Activated CD8-positive, alpha-beta memory T cell treated with anti-CD3 and anti-CD28 coated beads for 4 hours (primary cell): ENCODE measurements around the gene ATN1.
A peak's percentile ranks its signal among the peaks of the same experiment; 100 is the strongest.
"Not testable (repeated sequence)": the region's sequence is repeated elsewhere in the genome, so short reads cannot be mapped to it uniquely, and the experiment has no call there.

ENCODE experiments used
- DNase-seq, 2 donors: peaks; one replicate each; pipeline ENCODE4 v3.0.0-alpha.2; 2020; ENCODE audit warnings: low read depth in 2 of 2

ATN1 gene

DNA sequence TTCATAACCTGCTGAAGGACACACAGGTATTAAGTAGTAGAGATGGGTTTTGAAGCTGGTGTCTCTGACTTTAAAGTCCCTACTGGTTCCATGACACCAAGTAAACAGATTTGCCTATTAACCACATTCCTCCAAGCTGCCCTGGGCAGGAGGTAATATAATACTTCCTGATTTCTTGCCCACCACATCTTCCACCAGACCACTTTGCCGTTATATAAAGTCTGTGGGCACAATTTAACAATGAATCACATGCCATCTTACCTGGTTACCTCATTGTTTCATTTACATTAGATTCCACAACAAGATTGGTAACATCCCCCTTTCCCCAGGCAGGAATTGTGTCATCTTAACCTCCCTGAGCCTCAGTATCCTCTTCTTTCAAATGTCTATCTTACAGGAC, 24.0 kb upstream of the ATN1 start:
- no peak for DNase-seq

DNA sequence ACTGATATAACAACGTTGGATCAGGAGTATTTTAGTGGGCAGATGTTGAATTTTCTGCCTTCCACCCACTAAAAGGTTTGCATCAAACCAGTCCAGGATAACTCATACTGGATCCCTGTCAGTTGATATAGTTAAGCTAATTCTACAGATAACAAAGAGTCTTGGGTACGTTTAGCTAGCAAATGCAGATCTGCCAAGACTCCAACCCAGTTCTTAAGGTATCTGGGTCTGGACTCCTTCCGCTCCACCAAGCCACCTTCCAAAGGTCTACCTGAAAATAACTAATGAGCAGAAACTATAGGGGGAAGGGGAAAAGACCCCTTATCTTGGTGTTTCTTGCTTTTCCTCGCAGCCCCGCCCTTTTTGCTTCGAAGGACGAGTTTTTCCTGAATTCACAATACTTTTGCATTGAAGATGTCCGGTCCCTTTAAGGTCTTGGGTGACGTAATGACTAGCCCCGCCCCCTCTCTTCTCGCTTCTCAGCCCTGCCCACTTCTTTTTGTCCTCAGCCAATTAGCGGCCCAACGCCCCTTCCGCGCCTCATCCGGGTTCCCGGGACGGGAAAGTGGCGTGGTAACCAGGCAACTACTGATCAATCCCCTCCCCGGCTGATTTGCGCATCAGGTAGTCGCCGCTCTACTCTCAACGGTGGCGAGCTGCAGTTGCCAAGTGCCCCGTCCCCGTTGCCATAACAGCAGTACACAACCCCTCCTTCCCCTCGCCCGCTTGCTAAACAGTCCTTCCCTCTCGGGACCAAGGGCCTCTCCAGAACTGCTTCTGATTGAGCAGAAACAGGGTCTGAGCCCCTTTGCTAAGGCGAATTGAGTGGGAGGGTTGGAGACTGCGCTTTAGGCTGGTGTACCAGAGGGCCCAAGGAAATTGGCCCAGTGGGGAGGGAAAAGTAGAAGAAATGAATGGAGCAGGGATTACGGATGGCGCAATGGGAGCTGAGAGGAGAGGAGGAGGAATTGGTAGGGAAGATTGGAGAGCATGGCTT, 23.2 kb upstream of the ATN1 start, which contains the start of gene LRRC23:
Gene LRRC23 (plus strand): TSS at position 543 of the 997 bp plus-strand sequence. CDS start 812 bp downstream, outside the sequence.
- DNase-seq = peak; percentile 94 to 95

DNA sequence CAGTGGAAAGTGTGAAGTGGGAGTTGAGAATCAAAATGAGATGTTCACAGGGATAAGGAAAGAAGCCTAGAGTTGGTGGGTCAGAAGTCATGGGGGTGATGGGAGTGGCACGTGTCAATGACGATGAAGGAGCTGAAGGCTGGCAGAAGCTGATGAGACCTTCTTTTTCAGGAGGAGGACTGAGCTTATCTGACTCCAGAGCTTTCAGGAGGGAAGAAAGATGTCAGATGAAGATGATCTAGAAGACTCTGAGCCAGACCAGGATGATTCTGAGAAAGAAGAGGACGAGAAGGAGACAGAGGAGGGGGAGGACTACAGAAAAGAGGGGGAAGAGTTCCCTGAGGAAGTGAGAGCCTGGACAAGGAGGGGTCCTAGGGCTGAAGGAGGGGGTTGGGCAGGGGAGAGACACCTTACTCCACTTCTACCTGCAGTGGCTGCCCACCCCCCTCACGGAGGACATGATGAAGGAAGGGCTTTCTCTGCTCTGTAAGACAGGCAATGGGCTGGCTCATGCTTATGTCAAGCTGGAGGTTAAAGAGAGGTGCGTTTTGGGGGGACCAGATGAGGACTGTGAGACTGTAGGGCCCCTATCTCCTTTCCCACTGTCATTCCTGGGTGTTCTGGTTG, 22.2 kb upstream of the ATN1 start:
- no peak for DNase-seq

DNA sequence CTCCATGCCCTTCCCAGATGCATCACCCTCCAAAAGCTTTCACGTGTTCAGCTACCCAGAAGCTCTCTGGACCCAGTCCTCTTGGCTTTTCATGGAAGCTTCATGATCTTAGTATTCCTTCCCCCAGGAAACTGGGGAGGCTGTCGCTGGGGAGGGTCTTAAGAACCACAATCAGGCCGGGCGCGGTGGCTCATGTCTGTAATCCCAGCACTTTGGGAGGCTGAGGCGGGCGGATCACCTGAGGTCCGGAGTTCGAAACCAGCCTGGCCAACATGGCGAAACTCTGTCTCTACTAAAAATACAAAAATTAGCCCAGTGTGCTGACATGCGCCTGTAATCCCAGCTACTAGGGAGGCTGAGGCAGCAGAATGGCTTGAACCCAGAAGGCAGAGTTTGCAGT, 19.6 kb upstream of the ATN1 start:
- DNase-seq = not testable (repeated sequence)

DNA sequence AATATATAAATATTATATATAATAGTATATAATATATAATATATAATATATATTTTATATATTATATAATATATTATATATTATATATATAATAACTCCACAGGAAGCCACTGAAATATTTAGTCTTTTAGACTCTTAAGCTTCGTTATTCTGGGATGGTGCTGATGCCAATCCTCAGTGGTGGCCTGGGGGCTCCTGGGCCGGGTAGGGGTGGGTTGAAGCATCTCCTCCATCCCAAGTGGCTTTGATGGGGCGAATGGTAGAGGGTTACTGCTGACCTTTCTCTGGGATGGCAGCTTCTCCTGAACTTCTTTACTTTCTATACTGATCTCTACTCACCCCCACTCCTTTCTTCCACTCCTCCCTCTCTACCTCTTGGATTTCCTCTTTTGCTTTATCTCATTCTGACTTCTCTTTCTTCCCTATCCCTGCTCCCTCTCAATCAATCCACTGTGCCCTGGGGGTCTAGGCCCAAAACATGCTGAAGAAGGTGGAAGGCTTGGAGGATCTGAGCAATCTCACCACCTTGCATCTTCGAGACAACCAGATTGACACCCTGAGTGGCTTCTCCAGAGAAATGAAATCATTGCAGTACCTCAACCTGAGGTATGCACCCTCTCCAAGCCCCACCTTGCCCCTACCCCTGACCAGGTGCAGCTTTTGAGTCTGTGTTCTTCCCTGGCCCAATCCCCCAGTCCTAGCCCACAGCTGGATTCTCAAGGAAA, 18.2 kb upstream of the ATN1 start:
- DNase-seq = no peak

DNA sequence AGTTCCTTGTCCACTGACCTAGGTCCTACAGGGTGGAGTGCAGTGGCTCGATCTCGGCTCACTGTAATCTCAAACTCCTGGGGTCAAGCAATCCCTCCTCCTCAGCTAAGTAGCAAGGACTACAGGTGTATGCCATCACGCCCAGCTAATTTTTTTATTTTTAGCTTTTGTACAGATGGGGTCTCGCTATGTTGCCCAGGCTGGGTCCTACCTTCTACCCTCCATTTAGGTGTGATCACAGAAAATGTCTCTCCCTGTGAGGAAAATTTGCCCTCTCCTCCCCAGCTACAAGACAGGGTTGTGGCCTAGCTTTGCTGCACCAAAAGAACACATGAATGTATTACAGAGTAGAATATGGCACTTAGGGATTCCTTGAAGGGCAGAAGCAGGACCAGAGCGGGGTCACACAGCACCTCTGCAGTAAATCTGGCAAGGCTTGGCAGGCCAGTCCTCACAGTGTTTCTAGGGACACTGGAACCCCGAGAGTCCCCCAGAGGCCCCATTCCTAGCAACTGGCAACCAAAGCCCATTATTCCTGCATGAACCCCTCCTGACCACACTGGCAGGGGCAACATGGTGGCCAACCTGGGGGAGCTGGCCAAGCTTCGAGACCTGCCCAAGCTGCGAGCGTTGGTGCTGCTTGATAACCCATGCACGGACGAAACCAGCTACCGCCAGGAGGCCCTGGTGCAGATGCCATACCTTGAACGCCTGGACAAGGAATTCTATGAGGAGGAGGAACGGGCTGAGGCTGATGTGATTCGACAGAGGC, 15.4 kb upstream of the ATN1 start:
- no peak for DNase-seq

DNA sequence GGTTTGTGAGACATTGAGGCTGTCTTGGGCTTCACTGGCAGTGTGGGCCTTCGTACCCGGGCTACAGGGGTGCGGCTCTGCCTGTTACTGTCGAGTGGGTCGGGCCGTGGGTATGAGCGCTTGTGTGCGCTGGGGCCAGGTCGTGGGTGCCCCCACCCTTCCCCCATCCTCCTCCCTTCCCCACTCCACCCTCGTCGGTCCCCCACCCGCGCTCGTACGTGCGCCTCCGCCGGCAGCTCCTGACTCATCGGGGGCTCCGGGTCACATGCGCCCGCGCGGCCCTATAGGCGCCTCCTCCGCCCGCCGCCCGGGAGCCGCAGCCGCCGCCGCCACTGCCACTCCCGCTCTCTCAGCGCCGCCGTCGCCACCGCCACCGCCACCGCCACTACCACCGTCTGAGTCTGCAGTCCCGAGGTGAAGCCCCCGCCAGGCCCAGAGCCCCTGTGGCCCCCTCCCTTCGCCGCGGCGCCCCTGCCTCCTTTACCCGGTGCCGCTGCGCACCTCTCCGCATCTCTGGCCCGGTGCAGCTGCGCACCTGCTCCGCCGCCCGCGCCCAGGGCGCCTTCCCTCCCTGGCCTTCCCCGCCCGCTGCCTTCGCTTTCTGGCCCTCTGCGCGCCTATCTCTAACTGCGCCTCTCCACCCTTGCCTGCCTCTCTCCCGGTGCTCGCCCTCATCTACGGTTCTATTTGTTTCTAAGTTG, 13.4 kb upstream of the ATN1 start, which contains the start of gene ENO2:
Gene ENO2 (plus strand): TSS at position 335 of the 701 bp plus-strand sequence. CDS start 1,253 bp downstream, outside the sequence.
- peak; percentile 66 to 73 for DNase-seq

DNA sequence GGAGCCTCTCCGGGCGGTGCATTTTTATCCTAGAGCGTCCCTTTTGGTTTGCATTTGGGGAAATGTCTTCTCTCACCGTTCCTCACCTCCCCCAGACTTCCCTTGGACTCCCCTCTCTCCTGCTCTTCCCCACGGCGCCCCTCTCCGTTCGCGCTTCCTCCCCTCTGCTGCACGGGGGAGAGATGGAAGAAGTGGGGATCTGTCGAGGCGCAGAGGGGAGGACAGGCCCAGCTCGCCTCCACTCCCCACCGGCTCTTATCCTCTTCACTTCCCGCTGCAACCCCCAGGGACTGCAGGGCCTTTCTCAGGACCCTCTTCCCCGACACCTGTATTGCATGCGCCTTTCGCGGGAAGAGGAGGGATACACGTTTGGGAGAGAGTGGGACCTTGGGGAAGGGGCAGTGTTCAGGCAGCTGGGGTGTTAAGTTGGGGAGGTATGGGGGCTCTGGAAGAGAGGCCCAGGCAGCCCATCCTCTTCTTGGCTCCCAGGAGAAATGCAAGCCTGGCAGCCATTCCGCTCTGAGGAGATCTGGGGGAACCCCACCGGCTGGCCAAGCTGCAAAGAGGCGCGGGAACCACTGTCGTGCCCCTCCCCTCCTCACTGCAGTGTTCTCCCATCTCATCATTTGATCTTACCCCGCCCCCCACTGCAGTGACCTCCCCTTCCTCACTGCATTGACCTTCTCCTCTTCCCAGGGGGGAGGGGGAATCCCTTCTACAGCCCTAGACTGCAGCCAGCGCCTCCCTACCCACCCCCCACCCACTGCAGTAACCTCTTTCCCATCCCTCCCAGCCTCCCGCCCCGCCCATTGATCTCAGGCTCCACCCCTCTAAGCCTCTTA, 12.6 kb upstream of the ATN1 start:
- DNase-seq = no peak

DNA sequence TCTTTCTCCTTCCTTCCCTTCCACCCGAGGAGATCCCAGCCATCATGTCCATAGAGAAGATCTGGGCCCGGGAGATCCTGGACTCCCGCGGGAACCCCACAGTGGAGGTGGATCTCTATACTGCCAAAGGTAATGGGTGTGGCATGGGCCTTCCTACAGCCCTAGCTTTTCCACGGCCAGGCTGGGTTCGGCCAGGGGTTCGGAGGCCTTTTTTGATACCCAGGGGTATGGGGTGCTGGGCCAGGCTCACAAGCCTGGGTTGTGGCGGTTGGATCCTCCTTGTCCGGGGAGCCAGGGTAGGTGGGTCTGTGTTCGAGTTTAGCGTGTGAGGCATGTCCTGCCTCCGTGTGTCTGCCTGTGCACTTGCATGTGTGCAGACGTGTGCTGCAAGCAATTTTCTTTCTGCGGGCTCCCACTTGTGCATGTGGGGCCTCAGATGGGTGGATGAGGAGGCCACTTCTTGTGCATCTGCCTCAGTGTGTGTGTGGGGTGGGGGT, 11.9 kb upstream of the ATN1 start:
- no peak for DNase-seq

DNA sequence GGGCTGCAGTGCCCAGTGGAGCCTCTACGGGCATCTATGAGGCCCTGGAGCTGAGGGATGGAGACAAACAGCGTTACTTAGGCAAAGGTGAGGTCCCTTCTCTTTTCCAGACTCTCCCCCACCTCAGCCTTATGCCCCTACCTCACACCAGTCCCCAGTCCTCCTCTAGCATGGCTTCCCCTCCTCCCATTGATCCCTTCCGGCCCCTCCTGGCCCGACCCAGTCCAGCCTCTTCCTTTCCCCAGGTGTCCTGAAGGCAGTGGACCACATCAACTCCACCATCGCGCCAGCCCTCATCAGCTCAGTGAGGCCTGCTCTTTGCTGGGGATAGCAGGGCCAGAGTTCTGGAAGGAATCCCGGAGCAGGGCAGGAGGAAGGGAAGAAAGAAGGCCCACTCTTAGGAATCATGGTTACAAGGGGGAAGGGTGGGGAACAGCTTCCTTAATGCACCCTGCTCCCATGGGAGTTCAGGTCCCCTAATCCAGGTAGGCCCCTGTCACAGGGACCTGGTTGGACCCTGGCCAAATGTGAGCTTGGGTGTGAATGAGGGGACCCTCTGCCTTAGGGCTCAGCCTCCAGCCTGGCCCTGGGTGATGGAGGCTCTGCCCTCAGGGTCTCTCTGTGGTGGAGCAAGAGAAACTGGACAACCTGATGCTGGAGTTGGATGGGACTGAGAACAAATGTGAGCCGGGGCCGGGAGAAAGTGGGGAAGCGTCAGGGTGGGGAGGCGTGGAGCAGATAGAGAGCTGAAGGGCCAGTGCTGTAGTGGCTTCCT, 11.1 kb upstream of the ATN1 start:
- DNase-seq = no peak

DNA sequence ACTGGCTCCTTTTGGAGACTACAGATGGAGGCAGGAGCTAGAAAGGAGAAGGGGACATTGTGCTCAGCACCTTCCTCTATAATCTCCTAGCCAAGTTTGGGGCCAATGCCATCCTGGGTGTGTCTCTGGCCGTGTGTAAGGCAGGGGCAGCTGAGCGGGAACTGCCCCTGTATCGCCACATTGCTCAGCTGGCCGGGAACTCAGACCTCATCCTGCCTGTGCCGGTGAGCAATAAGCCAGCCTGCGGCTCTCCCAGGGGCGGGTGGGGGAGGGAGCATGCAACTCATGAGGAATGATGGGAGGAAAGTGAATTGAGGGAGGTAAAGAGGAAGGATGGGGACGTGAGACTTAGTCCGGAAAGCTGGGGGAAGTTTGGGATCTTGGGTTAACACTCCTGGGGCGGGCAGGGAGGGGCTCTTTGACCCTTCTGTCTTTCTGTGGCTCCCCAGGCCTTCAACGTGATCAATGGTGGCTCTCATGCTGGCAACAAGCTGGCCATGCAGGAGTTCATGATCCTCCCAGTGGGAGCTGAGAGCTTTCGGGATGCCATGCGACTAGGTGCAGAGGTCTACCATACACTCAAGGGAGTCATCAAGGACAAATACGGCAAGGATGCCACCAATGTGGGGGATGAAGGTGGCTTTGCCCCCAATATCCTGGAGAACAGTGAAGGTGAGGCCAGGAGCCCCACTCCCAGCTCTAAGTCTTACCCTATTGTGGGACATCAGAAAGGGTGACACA, 10.1 kb upstream of the ATN1 start:
- DNase-seq = no peak

DNA sequence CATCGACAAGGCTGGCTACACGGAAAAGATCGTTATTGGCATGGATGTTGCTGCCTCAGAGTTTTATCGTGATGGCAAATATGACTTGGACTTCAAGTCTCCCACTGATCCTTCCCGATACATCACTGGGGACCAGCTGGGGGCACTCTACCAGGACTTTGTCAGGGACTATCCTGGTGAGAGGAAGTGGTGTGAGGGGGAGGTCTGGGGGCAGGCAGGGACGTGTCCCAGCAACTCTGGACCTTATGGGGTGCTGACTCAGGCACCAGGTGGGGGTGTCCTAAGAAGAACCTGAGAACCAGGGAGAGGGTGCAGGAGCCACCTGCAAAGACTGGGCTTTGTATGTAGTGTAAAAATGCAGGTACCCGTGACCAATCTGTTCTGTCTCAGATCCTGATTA, 8.2 kb upstream of the ATN1 start:
- no peak for DNase-seq

DNA sequence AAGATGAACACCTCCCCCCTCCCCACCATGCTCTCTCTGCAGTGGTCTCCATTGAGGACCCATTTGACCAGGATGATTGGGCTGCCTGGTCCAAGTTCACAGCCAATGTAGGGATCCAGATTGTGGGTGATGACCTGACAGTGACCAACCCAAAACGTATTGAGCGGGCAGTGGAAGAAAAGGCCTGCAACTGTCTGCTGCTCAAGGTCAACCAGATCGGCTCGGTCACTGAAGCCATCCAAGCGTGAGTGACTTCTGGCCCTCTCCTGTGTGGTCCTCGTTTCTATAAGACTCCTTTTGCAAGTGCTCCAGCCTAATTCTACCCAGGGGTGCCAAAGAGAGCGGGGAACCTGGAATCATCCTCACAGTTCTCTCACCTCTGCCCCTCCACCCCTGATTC, 6.2 kb upstream of the ATN1 start:
- DNase-seq = no peak

DNA sequence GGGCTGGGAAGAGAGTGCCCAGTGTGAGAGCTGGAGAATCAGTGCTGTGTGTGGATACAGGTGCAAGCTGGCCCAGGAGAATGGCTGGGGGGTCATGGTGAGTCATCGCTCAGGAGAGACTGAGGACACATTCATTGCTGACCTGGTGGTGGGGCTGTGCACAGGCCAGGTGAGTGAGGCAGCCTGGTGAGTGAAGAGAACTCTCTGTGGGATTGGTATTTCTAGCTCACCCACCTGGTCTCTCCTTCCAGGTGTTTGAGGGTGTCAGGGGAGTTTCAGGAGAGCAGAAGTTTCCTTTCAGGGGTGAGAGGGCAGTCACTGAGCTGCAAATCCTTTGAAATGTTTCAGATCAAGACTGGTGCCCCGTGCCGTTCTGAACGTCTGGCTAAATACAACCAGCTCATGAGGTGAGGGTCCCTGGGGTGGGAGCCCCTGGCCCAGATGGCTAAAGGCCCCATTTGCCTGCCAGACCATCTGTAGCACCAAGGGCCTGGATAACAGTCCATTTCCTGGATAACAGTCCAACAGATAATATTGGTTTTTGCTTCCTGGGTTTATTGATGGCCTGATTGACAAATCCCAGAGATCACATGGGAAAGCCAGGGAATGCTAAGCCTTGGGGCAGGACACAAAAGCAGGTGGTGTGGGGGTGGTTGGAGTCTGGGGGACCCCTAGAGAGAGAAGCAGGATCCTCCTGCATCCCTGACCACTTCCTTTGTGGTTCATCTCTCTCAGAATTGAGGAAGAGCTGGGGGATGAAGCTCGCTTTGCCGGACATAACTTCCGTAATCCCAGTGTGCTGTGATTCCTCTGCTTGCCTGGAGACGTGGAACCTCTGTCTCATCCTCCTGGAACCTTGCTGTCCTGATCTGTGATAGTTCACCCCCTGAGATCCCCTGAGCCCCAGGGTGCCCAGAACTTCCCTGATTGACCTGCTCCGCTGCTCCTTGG, 5.5 kb upstream of the ATN1 start:
- DNase-seq = no peak

DNA sequence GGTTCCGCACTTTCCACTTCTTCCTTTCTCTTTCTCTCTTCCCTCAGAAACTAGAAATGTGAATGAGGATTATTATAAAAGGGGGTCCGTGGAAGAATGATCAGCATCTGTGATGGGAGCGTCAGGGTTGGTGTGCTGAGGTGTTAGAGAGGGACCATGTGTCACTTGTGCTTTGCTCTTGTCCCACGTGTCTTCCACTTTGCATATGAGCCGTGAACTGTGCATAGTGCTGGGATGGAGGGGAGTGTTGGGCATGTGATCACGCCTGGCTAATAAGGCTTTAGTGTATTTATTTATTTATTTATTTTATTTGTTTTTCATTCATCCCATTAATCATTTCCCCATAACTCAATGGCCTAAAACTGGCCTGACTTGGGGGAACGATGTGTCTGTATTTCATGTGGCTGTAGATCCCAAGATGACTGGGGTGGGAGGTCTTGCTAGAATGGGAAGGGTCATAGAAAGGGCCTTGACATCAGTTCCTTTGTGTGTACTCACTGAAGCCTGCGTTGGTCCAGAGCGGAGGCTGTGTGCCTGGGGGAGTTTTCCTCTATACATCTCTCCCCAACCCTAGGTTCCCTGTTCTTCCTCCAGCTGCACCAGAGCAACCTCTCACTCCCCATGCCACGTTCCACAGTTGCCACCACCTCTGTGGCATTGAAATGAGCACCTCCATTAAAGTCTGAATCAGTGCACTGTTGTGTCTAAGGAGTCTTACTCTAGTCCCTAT, 4.6 kb upstream of the ATN1 start:
- DNase-seq = no peak

DNA sequence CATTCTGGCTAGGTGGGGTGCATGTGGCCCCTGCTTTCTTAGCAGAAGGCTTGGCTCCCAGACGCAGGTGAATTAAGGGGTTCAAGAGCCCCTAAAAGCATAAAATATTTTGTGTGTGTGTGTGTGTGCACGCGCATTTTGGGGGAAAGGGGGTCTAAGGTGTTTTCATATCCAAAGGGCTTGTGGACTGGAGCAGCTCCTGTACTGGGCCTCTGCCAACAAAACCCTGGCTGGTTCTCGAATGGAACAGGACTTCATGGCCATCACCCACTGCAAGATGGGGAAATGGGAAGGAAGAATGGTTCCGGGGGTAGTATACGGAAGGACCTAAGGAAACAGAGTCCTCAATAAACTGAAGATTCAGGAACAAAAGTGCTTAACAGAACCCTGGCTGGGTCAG, 3.9 kb upstream of the ATN1 start:
- DNase-seq = no peak

DNA sequence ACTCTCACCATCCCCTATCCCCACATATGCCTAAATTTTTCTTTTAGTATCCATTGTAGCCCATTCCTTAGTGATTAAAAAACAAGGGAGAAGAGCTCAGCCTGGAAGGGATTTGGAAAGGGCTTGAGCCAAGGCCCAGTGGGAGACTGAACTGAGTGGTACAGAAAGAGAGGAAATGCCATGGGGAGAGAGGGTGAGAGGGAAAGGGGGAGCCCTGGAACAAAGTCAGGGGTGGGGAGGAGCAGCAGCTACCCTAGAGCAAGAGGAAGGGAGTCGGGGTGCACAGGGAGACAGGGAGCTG, 2.6 kb upstream of the ATN1 start:
- no peak for DNase-seq
